ENCODE data around the gene SYT8. TPM values are rescaled to one million over a fixed set of nuclear protein-coding genes. Genes with fewer than 3 reads are reported as not detected.

SYT8 gene
- total RNA-seq, 1 donor from 2014 or later: not detected

DNA sequence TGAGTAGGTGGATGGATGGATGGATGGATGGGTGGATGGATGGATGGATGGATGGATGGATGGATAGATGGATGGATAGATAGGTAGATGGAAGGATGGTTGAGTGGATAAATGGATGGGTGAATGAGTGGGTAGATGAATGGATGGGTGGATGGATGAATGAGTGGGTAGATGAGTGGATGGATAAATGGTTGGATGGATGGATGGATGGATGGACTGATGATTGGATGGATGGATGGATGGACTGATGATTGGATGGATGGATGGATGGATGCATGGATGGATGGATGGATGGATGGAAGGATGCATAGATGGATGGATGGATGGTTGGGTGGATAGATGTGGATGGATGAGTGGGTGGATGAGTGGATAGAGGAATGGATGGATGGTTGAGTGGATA is 13.2 kb upstream of the SYT8 start:
- H3K4me3 ChIP-seq: no peak overlapping the region
- no peaks in the 10 kb centered on the region for H3K36me3 Mint-ChIP-seq
- DNase-seq (ENCODE audit: low spot score): no peak
- TF ChIP-seq EZH2phosphoT487 (IDR thresholded peaks at IDR 0.05) (no peak), EZH2 (IDR thresholded peaks at IDR 0.05) (no peak)
- TF ChIP-seq, protein P1, sequence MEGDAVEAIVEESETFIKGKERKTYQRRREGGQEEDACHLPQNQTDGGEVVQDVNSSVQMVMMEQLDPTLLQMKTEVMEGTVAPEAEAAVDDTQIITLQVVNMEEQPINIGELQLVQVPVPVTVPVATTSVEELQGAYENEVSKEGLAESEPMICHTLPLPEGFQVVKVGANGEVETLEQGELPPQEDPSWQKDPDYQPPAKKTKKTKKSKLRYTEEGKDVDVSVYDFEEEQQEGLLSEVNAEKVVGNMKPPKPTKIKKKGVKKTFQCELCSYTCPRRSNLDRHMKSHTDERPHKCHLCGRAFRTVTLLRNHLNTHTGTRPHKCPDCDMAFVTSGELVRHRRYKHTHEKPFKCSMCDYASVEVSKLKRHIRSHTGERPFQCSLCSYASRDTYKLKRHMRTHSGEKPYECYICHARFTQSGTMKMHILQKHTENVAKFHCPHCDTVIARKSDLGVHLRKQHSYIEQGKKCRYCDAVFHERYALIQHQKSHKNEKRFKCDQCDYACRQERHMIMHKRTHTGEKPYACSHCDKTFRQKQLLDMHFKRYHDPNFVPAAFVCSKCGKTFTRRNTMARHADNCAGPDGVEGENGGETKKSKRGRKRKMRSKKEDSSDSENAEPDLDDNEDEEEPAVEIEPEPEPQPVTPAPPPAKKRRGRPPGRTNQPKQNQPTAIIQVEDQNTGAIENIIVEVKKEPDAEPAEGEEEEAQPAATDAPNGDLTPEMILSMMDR (IDR thresholded peaks at IDR 0.05): no peak
- no peak overlapping the region for H3K27ac Mint-ChIP-seq
- H3K4me2 ChIP-seq: no peak overlapping the region
- H3K27me3 ChIP-seq: no peaks in the 10 kb centered on the region
- H3K4me1 ChIP-seq: peaks cover 3% of the 10 kb centered on the region
- peaks cover 10% of the 10 kb centered on the region for H3K27me3 Mint-ChIP-seq (ENCODE audit: insufficient read depth, low read depth)
- no peak overlapping the region for H3K9ac ChIP-seq
- H3K9me3 Mint-ChIP-seq: peaks cover 4% of the 10 kb centered on the region
- H3K4me1 Mint-ChIP-seq: no peaks in the 10 kb centered on the region
- no peak overlapping the region for H3K27ac ChIP-seq
- H3K79me2 ChIP-seq (ENCODE audit: low read depth): no peaks in the 10 kb centered on the region
- no peaks in the 10 kb centered on the region for H4K20me1 ChIP-seq (ENCODE audit: low read depth)
- H3K9me3 ChIP-seq (ENCODE audit: low read depth): no peaks in the 10 kb centered on the region
- H3K4me3 Mint-ChIP-seq: no peak overlapping the region
- H3K36me3 ChIP-seq: no peaks in the 10 kb centered on the region
- no peak overlapping the region for H2AFZ ChIP-seq (replicated peaks)
- H3F3A ChIP-seq (ENCODE audit: low read depth): no peaks in the 10 kb centered on the region

DNA sequence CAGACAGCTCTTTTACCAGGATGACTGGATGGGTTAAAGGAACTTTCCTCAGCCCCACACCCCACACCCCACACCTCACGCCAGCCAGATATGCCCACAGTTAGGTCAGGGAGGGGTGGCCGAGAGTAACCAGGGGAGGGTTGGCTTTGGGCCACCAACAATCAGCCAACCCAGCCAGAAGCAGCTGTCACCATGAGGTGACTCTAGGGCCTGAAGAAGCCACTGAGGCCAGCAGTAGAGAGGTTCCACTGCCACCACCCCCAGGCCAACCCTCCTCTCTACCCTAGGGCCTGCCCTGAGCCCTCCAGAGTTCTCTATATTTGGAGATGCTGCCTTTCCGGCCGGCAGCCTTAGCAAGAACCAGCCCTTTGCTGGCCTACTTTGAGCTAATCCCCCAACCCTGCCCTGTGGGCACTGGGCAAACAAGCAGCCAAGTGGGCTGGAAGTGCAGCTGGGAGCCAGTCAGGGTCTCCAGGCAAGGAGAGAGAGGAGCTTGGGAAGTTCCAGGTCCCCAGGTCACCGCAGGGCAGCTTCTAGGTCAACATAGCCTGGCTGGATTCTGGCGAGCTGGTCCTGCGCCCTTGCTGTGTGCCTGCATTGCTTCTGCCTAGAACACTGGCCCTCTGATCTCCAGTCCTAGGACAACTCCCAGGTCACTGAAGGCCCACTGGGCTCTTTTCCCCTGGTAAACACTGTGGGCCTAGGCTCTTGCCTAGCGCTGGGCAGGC is 12.0 kb upstream of the SYT8 start:
- Mint-ChIP-seq H3K9me3 (no peaks in the 10 kb centered on the region), H3K27ac (no peak overlapping the region)

DNA sequence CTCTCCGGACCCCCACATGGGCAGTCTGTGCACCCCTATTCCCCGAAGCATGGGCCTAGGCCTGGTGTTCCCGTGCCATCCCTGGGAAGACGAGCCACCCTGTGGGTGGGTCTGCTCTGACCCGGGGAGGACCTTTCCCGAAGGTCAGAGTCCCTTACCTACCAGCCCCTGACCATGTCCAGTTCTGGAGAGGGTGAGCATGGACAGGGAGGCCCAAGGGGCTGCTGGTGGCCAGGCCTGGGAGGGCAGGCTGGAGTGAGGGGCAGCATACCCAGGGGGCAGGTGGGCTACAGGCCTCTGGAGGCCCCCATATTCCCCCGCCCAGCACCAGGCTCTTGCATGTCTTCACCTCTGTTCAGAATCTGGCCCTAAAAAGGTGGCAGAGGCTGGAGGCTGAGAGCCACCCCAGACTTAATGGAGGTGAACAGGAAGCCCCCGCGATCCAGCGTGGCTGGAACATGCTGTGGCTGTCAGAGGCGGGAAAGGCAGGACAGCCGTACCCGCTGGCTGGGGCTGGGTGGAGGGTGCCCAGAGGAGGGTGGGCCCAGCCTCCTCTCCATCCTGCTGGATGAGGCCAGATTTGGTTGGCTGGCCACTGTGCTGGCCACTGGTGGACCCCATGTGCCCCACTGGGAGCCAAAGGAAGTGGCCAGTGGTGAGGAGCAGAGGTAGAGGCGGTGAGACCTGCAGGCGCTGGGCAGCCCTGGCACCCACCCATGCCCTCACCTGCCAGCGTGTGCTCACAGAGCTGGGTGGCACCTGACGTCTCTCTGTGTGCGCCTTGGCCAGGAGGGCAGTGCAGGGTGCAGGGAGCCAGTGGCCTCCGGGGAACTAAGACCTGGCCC is 11.2 kb upstream of the SYT8 start:
- Histone ChIP-seq H3K36me3 (no peaks in the 10 kb centered on the region), H3F3A (ENCODE audit: low read depth) (no peaks in the 10 kb centered on the region), H3K4me2 (no peak overlapping the region), H4K20me1 (ENCODE audit: low read depth) (no peaks in the 10 kb centered on the region), H3K4me1 (peaks cover 3% of the 10 kb centered on the region), H3K79me2 (ENCODE audit: low read depth) (no peaks in the 10 kb centered on the region), H3K27me3 (no peaks in the 10 kb centered on the region), H3K9ac (no peak overlapping the region), H3K9me3 (ENCODE audit: low read depth) (no peaks in the 10 kb centered on the region), H3K4me3 (no peak overlapping the region), H3K27ac (no peak overlapping the region), H2AFZ (replicated peaks) (no peak overlapping the region)
- Mint-ChIP-seq H3K4me3 (no peak overlapping the region), H3K4me1 (peaks cover 2% of the 10 kb centered on the region), H3K27me3 (ENCODE audit: insufficient read depth, low read depth) (peaks cover 7% of the 10 kb centered on the region), H3K36me3 (no peaks in the 10 kb centered on the region), H3K9me3 (no peaks in the 10 kb centered on the region), H3K27ac (peak overlapping the region; percentile 94)
- TF ChIP-seq, protein P1 (IDR thresholded peaks at IDR 0.05): no peak
- TF ChIP-seq EZH2 (IDR thresholded peaks at IDR 0.05): no peak
- no peak for TF ChIP-seq EZH2phosphoT487 (IDR thresholded peaks at IDR 0.05)
- DNase-seq (ENCODE audit: low spot score): no peak

More for the DNA sequence above, 12.0 kb upstream of the SYT8 start:
- Histone ChIP-seq H4K20me1 (ENCODE audit: low read depth) (no peaks in the 10 kb centered on the region), H3K9me3 (ENCODE audit: low read depth) (no peaks in the 10 kb centered on the region), H2AFZ (replicated peaks) (no peak overlapping the region), H3K4me3 (no peak overlapping the region), H3K4me2 (no peak overlapping the region), H3K27me3 (no peaks in the 10 kb centered on the region), H3K9ac (no peak overlapping the region), H3K27ac (no peak overlapping the region), H3K4me1 (peaks cover 3% of the 10 kb centered on the region), H3F3A (ENCODE audit: low read depth) (no peaks in the 10 kb centered on the region), H3K79me2 (ENCODE audit: low read depth) (no peaks in the 10 kb centered on the region), H3K36me3 (no peaks in the 10 kb centered on the region)
- no peaks in the 10 kb centered on the region for H3K36me3 Mint-ChIP-seq
- H3K27me3 Mint-ChIP-seq (ENCODE audit: insufficient read depth, low read depth): peaks cover 10% of the 10 kb centered on the region
- H3K4me1 Mint-ChIP-seq: peaks cover 2% of the 10 kb centered on the region
- TF ChIP-seq EZH2phosphoT487 (IDR thresholded peaks at IDR 0.05): no peak
- TF ChIP-seq, protein P1 (IDR thresholded peaks at IDR 0.05): no peak
- TF ChIP-seq EZH2 (IDR thresholded peaks at IDR 0.05): no peak
- no peak for DNase-seq (ENCODE audit: low spot score)
- no peak overlapping the region for H3K4me3 Mint-ChIP-seq

All from neural progenitor cell (in vitro differentiated cells).